ENCODE data around the gene PER2. TPM values are rescaled to one million over a fixed set of nuclear protein-coding genes. Genes with fewer than 3 reads are reported as not detected.

The PER2 gene
- total and polyA plus RNA-seq, 2 donors (not counting 3 experiments of a cell fraction or from before 2014, with no cell fraction given) = 0.86 to 3.8 TPM

DNA sequence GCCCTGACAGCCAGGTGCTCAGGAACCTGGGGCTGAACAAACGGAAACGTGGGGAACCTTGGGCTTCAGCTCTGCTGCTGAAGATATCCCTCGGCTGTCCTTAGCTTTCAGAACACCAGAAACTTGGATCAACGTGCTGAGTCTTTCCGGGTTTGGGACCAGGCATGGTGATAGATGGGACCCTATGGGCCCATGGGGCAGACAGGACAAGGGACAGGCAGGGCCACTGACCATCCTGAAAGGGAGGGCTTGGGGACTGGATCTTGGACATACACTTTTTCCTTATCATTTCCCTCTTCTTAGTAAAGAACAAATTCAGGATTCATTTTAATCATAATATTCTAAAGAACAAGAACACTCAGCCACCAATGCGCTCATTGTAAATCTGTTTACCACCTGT is 32.3 kb downstream of the PER2 start:
- H3K27ac ChIP-seq (ENCODE audit: insufficient read depth, low read depth, low read length) = no peak overlapping the region
- no peak overlapping the region for H3K4me2 ChIP-seq (ENCODE audit: insufficient read depth, low read length)
- TF ChIP-seq CTCF (IDR thresholded peaks at IDR 0.05; ENCODE audit: extremely low read depth in 1 of 2, insufficient read depth in 1 of 2, low read depth in 1 of 2, low read length in 2 of 2) = no peak
- no peak for TF ChIP-seq POLR2AphosphoS5 (IDR thresholded peaks at IDR 0.05; ENCODE audit: insufficient read depth, low read depth, low read length)
- no peak for TF ChIP-seq FOS (IDR thresholded peaks at IDR 0.05; ENCODE audit: borderline replicate concordance, insufficient read depth, low read length)
- TF ChIP-seq EZH2 (IDR thresholded peaks at IDR 0.05; ENCODE audit: borderline replicate concordance, low read depth, low read length, severe bottlenecking) = no peak
- TF ChIP-seq MYC (IDR thresholded peaks at IDR 0.05; ENCODE audit: low read depth, low read length) = no peak
- TF ChIP-seq GATA2 (IDR thresholded peaks at IDR 0.05; ENCODE audit: insufficient read depth, insufficient read length, low read depth, low read length) = no peak
- no peak for TF ChIP-seq JUN (IDR thresholded peaks at IDR 0.05; ENCODE audit: borderline replicate concordance, insufficient read depth, insufficient read length, low read depth)
- TF ChIP-seq POLR2A (IDR thresholded peaks at IDR 0.05; ENCODE audit: low read depth, low read length) = no peak
- TF ChIP-seq, protein P1, sequence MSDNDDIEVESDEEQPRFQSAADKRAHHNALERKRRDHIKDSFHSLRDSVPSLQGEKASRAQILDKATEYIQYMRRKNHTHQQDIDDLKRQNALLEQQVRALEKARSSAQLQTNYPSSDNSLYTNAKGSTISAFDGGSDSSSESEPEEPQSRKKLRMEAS (IDR thresholded peaks at IDR 0.05; ENCODE audit: insufficient read depth, insufficient read length) = no peak
- H3K9me1 ChIP-seq (replicated peaks; ENCODE audit: control insufficient read depth, extremely low read depth, insufficient read depth, low read length) = no peaks in the 10 kb centered on the region
- ChIA-PET POLR2A (no interaction called here), CTCF (interaction anchor here (1.5 to 6.0 kb wide), 2 partner anchors 8 to 16 kb away, joined by 3 to 43 read pairs; partner anchors contain the start of gene HES6)
- H3K79me2 ChIP-seq (ENCODE audit: control insufficient read depth, insufficient read depth, low read length) = no peaks in the 10 kb centered on the region
- no TSS peak for BruUV-seq (replicated peaks)
- no peak overlapping the region for H2AFZ ChIP-seq (ENCODE audit: low read depth, low read length)
- intact Hi-C loops (cut with micrococcal nuclease) (loop anchor here (1.0 to 10.0 kb wide), 5 partner anchors 49 to 398 kb away; partner anchors contain the start of gene ASB1), dilution Hi-C loops (cut with MboI; ENCODE audit: extremely low pct_ligation_motif_present, low sequenced_read_pairs) (no loop called here)
- no peaks in the 10 kb centered on the region for H3K9me3 ChIP-seq (replicated peaks; ENCODE audit: control insufficient read depth, insufficient read depth, low read length)
- H3K27me3 ChIP-seq (ENCODE audit: control insufficient read depth in 2 of 2, insufficient read depth in 2 of 2, low read length in 2 of 2) = no peaks in the 10 kb centered on the region
- DNase-seq (ENCODE audit: low read depth, low spot score) = no peak
- peaks cover 0 to 3% of the 10 kb centered on the region in 2 experiments for H3K36me3 ChIP-seq (ENCODE audit: control insufficient read depth in 2 of 2, extremely low read depth in 1 of 2, insufficient read depth in 2 of 2, low read length in 2 of 2)
- H3K4me3 ChIP-seq (replicated peaks in 1 of 3; ENCODE audit: insufficient read depth in 1 of 3, low read depth in 1 of 3, low read length in 3 of 3) = no peak overlapping the region
- FAIRE-seq = no peak
- H3K9ac ChIP-seq (replicated peaks; ENCODE audit: extremely low read depth, insufficient read depth, low read length) = no peak overlapping the region
- H3K4me1 ChIP-seq (ENCODE audit: control insufficient read depth, extremely low read depth, insufficient read depth, low read length) = no peaks in the 10 kb centered on the region
- H4K20me1 ChIP-seq (replicated peaks; ENCODE audit: control insufficient read depth, extremely low read depth, insufficient read depth, low read length) = no peaks in the 10 kb centered on the region
